Progenitor cell of endocrine pancreas (in vitro differentiated cells): ENCODE data around the gene RAB6B. TPM values are rescaled to one million over a fixed set of nuclear protein-coding genes. Genes with fewer than 3 reads are reported as not detected.

Source experiments
- DNase-seq: peaks from one replicate; pipeline ENCODE4 v3.0.0; 2021; ENCODE audit warnings: low spot score; ENCODE audit not compliant: unreplicated experiment
- H3K27ac Mint-ChIP-seq: 2 replicates; pipeline ENCODE4 v1.8.0; 2021; ENCODE audit warnings: mild to moderate bottlenecking, moderate library complexity, mixed read lengths
- H3K27me3 Mint-ChIP-seq: 2 replicates; pipeline ENCODE4 v1.8.0; 2021; ENCODE audit warnings: mixed read lengths
- H3K36me3 Mint-ChIP-seq: 2 replicates; pipeline ENCODE4 v1.8.0; 2022; ENCODE audit warnings: mixed read lengths; ENCODE audit not compliant: insufficient read depth
- H3K4me1 Mint-ChIP-seq: 2 replicates; pipeline ENCODE4 v1.8.0; 2021; ENCODE audit warnings: low read depth, mixed read lengths
- H3K4me3 Mint-ChIP-seq: 2 replicates; pipeline ENCODE4 v1.8.0; 2021; ENCODE audit warnings: low read depth, mild to moderate bottlenecking, moderate library complexity, mixed read lengths
- H3K9me3 Mint-ChIP-seq: 2 replicates; pipeline ENCODE4 v1.8.0; 2021; ENCODE audit warnings: low read depth, mixed read lengths
- CTCF ChIP-seq: fragments of 200-600 bp; sonication (generic); IDR thresholded peaks from one replicate; pipeline ENCODE4 v1.5.0; 2021; ENCODE audit warnings: antibody characterized with exemption, mild to moderate bottlenecking; ENCODE audit not compliant: unreplicated experiment
- total RNA-seq: library from RNA; stranded (reverse); gene quantifications from 2 replicates; pipeline ENCODE4 v1.2.1, GENCODE V29; 2021

RAB6B gene
- total RNA-seq, 1 donor from 2014 or later: 10.5 TPM

GRCh38 chr3:133941415-133941821 is 45.7 kb upstream of the RAB6B start:
- Mint-ChIP-seq H3K4me1 (peaks cover 2% of the 10 kb centered on the region), H3K27ac (no peak overlapping the region), H3K9me3 (no peaks in the 10 kb centered on the region), H3K4me3 (no peak overlapping the region), H3K36me3 (peaks cover 5% of the 10 kb centered on the region), H3K27me3 (no peaks in the 10 kb centered on the region)
- TF ChIP-seq CTCF: no peak
- no peak for DNase-seq

GRCh38 chr3:133940536-133940935 is 44.9 kb upstream of the RAB6B start:
- H3K27me3 Mint-ChIP-seq: no peaks in the 10 kb centered on the region
- H3K4me1 Mint-ChIP-seq: no peaks in the 10 kb centered on the region
- no peak for TF ChIP-seq CTCF
- no peaks in the 10 kb centered on the region for H3K9me3 Mint-ChIP-seq
- H3K36me3 Mint-ChIP-seq: peaks cover 6% of the 10 kb centered on the region
- H3K4me3 Mint-ChIP-seq: no peak overlapping the region
- H3K27ac Mint-ChIP-seq: no peak overlapping the region
- DNase-seq: no peak

GRCh38 chr3:133939463-133939835 is 43.8 kb upstream of the RAB6B start:
- H3K9me3 Mint-ChIP-seq: no peaks in the 10 kb centered on the region

GRCh38 chr3:133938770-133939462 is 43.2 kb upstream of the RAB6B start:
- H3K27ac Mint-ChIP-seq: no peak overlapping the region
- H3K36me3 Mint-ChIP-seq: peaks cover 6% of the 10 kb centered on the region
- H3K4me3 Mint-ChIP-seq: no peak overlapping the region
- H3K27me3 Mint-ChIP-seq: no peaks in the 10 kb centered on the region
- DNase-seq: no peak
- TF ChIP-seq CTCF: no peak
- no peaks in the 10 kb centered on the region for H3K4me1 Mint-ChIP-seq
- H3K9me3 Mint-ChIP-seq: no peaks in the 10 kb centered on the region

More at GRCh38 chr3:133939463-133939835, 43.8 kb upstream of the RAB6B start:
- no peak for DNase-seq
- Mint-ChIP-seq H3K36me3 (peaks cover 6% of the 10 kb centered on the region), H3K4me1 (no peaks in the 10 kb centered on the region), H3K27me3 (no peaks in the 10 kb centered on the region), H3K27ac (no peak overlapping the region), H3K4me3 (no peak overlapping the region)
- no peak for TF ChIP-seq CTCF

GRCh38 chr3:133937756-133938601 is 42.3 kb upstream of the RAB6B start:
- DNase-seq: no peak
- H3K4me3 Mint-ChIP-seq: no peak overlapping the region
- H3K9me3 Mint-ChIP-seq: no peaks in the 10 kb centered on the region
- H3K27me3 Mint-ChIP-seq: no peaks in the 10 kb centered on the region
- no peak overlapping the region for H3K27ac Mint-ChIP-seq
- no peak for TF ChIP-seq CTCF
- H3K4me1 Mint-ChIP-seq: no peaks in the 10 kb centered on the region
- H3K36me3 Mint-ChIP-seq: peaks cover 6% of the 10 kb centered on the region
